Nephron progenitor cell (in vitro differentiated cells): ENCODE measurements around the gene SORBS1.

Source experiments
- DNase-seq: peaks from one replicate; pipeline ENCODE4 v3.0.0; 2021
- H3K27ac Mint-ChIP-seq: 2 replicates; pipeline ENCODE4 v1.8.0; 2021; ENCODE audit warnings: mild to moderate bottlenecking, moderate library complexity, mixed read lengths
- H3K27me3 Mint-ChIP-seq: 2 replicates; pipeline ENCODE4 v1.8.0; 2021; ENCODE audit warnings: mild to moderate bottlenecking, low read depth, mixed read lengths; ENCODE audit not compliant: poor library complexity
- H3K36me3 Mint-ChIP-seq: 2 replicates; pipeline ENCODE4 v1.8.0; 2021; ENCODE audit warnings: low read depth, mixed read lengths
- H3K4me1 Mint-ChIP-seq: 2 replicates; pipeline ENCODE4 v1.8.0; 2021; ENCODE audit warnings: mixed read lengths
- H3K4me3 Mint-ChIP-seq: 2 replicates; pipeline ENCODE4 v1.8.0; 2021; ENCODE audit warnings: mild to moderate bottlenecking, moderate library complexity, mixed read lengths
- H3K9me3 Mint-ChIP-seq: 2 replicates; pipeline ENCODE4 v1.8.0; 2021; ENCODE audit warnings: mild to moderate bottlenecking, moderate library complexity, mixed read lengths
- TF ChIP-seq, protein P1 (sequence below): fragments of 200-600 bp; sonication (generic); IDR thresholded peaks from 2 replicates; pipeline ENCODE4 v1.5.0; 2021; ENCODE audit warnings: antibody characterized with exemption

SORBS1 gene

GRCh38 chr10:95443636-95444035, 117.5 kb downstream of the SORBS1 start:
- H3K36me3 Mint-ChIP-seq, result no peaks in the 10 kb centered on the region
- no peak for DNase-seq
- H3K27ac Mint-ChIP-seq, result no peak overlapping the region
- TF ChIP-seq, protein P1, sequence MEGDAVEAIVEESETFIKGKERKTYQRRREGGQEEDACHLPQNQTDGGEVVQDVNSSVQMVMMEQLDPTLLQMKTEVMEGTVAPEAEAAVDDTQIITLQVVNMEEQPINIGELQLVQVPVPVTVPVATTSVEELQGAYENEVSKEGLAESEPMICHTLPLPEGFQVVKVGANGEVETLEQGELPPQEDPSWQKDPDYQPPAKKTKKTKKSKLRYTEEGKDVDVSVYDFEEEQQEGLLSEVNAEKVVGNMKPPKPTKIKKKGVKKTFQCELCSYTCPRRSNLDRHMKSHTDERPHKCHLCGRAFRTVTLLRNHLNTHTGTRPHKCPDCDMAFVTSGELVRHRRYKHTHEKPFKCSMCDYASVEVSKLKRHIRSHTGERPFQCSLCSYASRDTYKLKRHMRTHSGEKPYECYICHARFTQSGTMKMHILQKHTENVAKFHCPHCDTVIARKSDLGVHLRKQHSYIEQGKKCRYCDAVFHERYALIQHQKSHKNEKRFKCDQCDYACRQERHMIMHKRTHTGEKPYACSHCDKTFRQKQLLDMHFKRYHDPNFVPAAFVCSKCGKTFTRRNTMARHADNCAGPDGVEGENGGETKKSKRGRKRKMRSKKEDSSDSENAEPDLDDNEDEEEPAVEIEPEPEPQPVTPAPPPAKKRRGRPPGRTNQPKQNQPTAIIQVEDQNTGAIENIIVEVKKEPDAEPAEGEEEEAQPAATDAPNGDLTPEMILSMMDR, result no peak
- H3K4me3 Mint-ChIP-seq, result no peak overlapping the region
- H3K4me1 Mint-ChIP-seq, result peaks cover 20% of the 10 kb centered on the region
- H3K9me3 Mint-ChIP-seq, result no peaks in the 10 kb centered on the region
- H3K27me3 Mint-ChIP-seq, result no peaks in the 10 kb centered on the region

- H3K9me3 Mint-ChIP-seq, result no peaks in the 10 kb centered on the region
- TF ChIP-seq, protein P1, result no peak
- H3K27ac Mint-ChIP-seq, result no peak overlapping the region
- H3K36me3 Mint-ChIP-seq, result no peaks in the 10 kb centered on the region
- no peak for DNase-seq
- H3K4me1 Mint-ChIP-seq, result peaks cover 10% of the 10 kb centered on the region
- H3K27me3 Mint-ChIP-seq, result no peaks in the 10 kb centered on the region
- H3K4me3 Mint-ChIP-seq, result no peak overlapping the region
Observed at GRCh38 chr10:95442341-95442740, 118.8 kb downstream of the SORBS1 start.

GRCh38 chr10:95441547-95441923, 119.6 kb downstream of the SORBS1 start:
- Mint-ChIP-seq H3K36me3 (no peaks in the 10 kb centered on the region), H3K27me3 (no peaks in the 10 kb centered on the region), H3K27ac (no peak overlapping the region), H3K4me1 (peaks cover 9% of the 10 kb centered on the region), H3K9me3 (no peaks in the 10 kb centered on the region), H3K4me3 (no peak overlapping the region)
- DNase-seq, result no peak
- TF ChIP-seq, protein P1, result no peak

GRCh38 chr10:95440756-95441546, 120.2 kb downstream of the SORBS1 start:
- Mint-ChIP-seq H3K36me3 (no peaks in the 10 kb centered on the region), H3K27me3 (no peaks in the 10 kb centered on the region), H3K9me3 (no peaks in the 10 kb centered on the region), H3K27ac (no peak overlapping the region), H3K4me1 (peaks cover 13% of the 10 kb centered on the region), H3K4me3 (no peak overlapping the region)
- TF ChIP-seq, protein P1, result no peak
- no peak for DNase-seq

DNA sequence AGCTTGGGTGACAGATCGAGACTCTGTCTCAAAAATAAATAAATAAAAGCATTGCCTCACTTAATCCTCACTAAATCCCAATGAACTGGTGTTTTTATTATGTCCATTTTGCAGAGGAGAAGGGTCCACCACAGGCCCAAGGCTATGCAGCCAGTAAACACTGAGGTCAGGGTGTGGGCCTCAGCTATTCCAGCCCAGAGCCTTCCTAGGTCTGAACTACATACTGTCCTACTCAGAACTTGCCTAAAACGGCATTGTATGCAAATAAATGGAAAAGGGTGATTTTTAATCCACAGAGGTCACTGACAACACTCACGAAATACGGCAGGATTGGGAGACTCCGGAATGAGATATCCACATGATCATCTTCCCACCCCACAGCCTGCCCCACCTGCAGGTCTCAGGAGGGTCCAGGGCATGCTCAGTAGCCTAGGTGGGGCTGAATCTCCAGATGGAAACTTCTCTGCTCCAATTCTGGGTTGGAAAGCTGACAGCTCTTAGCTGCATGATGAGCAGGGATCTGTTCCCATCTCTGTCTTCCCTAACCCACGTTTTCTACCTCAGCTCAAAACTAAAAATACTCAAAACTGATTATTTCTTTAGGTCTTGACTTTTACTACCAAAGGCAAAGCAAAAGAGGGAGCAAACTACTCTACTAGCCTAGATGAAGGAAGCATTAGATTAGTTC, 121.0 kb downstream of the SORBS1 start:
- H3K4me1 Mint-ChIP-seq, result peaks cover 14% of the 10 kb centered on the region
- H3K4me3 Mint-ChIP-seq, result no peak overlapping the region
- no peak for DNase-seq
- no peak overlapping the region for H3K27ac Mint-ChIP-seq
- no peaks in the 10 kb centered on the region for H3K9me3 Mint-ChIP-seq
- no peaks in the 10 kb centered on the region for H3K27me3 Mint-ChIP-seq
- H3K36me3 Mint-ChIP-seq, result no peaks in the 10 kb centered on the region
- TF ChIP-seq, protein P1, result no peak
